Measurements from ENCODE around the gene TULP1. TPM values are rescaled to one million over a fixed set of nuclear protein-coding genes. Genes with fewer than 3 reads are reported as not detected.
"Not testable (repeated sequence)": the region's sequence is repeated elsewhere in the genome, so short reads cannot be mapped to it uniquely, and the experiment has no call there.

TULP1 gene
- total RNA-seq, 2 experiments from 2014 or later, result not detected

DNA sequence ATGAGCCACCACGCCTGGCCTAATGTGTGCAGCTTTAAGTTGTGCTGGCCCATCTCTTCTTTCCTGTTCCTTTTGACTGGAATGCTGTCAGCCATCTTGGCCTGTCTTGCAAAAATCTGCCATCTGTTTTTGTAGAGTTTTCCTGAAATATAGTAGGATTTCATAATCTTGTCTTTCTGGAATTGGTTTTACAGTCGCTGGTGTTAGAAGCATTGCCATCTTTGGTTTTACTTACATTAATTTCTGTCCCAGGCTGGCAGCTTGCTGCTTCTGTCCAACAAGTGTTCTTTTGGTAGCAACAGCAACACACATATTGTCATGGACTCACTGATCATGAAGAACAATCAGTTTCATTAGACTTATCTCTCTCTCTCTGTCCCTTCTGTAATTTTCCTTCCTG lies 29.1 kb upstream of the TULP1 start:
- TF ChIP-seq, protein P1, sequence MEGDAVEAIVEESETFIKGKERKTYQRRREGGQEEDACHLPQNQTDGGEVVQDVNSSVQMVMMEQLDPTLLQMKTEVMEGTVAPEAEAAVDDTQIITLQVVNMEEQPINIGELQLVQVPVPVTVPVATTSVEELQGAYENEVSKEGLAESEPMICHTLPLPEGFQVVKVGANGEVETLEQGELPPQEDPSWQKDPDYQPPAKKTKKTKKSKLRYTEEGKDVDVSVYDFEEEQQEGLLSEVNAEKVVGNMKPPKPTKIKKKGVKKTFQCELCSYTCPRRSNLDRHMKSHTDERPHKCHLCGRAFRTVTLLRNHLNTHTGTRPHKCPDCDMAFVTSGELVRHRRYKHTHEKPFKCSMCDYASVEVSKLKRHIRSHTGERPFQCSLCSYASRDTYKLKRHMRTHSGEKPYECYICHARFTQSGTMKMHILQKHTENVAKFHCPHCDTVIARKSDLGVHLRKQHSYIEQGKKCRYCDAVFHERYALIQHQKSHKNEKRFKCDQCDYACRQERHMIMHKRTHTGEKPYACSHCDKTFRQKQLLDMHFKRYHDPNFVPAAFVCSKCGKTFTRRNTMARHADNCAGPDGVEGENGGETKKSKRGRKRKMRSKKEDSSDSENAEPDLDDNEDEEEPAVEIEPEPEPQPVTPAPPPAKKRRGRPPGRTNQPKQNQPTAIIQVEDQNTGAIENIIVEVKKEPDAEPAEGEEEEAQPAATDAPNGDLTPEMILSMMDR (IDR thresholded peaks at IDR 0.05), result no peak
- Mint-ChIP-seq H3K4me1 (ENCODE audit: low read depth) (peaks cover 6% of the 10 kb centered on the region), H3K36me3 (ENCODE audit: low read depth) (no peaks in the 10 kb centered on the region), H3K4me3 (no peak overlapping the region), H3K27ac (no peak overlapping the region), H3K9me3 (no peaks in the 10 kb centered on the region), H3K27me3 (no peaks in the 10 kb centered on the region)
- Histone ChIP-seq H3K4me1 (ENCODE audit: insufficient read depth, low read length) (no peaks in the 10 kb centered on the region), H3K9me3 (ENCODE audit: control insufficient read depth in 1 of 2, insufficient read depth in 1 of 2, low read length in 2 of 2) (peaks cover 0 to 12% of the 10 kb centered on the region in 2 experiments), H3K36me3 (ENCODE audit: insufficient read depth, low read length) (no peaks in the 10 kb centered on the region), H3K4me3 (ENCODE audit: low read length) (no peak overlapping the region), H3K27ac (ENCODE audit: low read depth in 1 of 2, low read length in 2 of 2) (no peak overlapping the region), H3K27me3 (ENCODE audit: control insufficient read depth in 1 of 2, insufficient read depth in 2 of 2, low read length in 2 of 2) (no peaks in the 10 kb centered on the region)
- ChIA-PET CTCF (no interaction called here), POLR2A (no interaction called here)
- ATAC-seq (ENCODE audit: poor library complexity), result no peak
- intact Hi-C loops (cut with DNase I, micrococcal nuclease), result no loop called here
- DNase-seq, result no peak

DNA sequence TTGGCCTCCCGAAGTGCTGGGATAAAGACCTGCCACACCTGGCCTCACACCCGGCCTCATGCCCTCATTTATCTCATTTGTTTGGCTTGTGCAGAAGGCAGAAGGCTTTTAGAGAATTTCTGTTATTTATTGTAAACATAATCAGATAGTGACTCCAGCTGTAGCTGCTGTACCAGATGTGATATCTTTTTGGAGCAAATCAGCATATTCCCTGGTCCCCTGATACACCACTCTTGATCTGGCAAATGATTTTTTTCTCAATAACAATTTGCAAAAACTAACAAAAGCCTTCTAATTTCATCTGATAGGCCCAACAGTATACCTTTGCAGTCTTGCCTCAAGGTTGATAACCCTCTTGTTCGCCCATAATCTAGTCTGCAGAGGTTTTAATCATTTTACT lies 26.5 kb upstream of the TULP1 start:
- CTCF ChIA-PET, result no interaction called here
- no peak for DNase-seq
- POLR2A ChIA-PET, result no interaction called here
- no peak overlapping the region for H3K27ac Mint-ChIP-seq
- TF ChIP-seq, protein P1 (IDR thresholded peaks at IDR 0.05), result no peak
- Histone ChIP-seq H3K4me3 (ENCODE audit: low read length) (no peak overlapping the region), H3K9me3 (ENCODE audit: control insufficient read depth in 1 of 2, insufficient read depth in 1 of 2, low read length in 2 of 2) (peaks cover 0 to 12% of the 10 kb centered on the region in 2 experiments), H3K27ac (ENCODE audit: low read depth in 1 of 2, low read length in 2 of 2) (no peak overlapping the region), H3K4me1 (ENCODE audit: insufficient read depth, low read length) (peaks cover 6% of the 10 kb centered on the region), H3K27me3 (ENCODE audit: control insufficient read depth in 1 of 2, insufficient read depth in 2 of 2, low read length in 2 of 2) (no peaks in the 10 kb centered on the region), H3K36me3 (ENCODE audit: insufficient read depth, low read length) (no peaks in the 10 kb centered on the region)
- H3K36me3 Mint-ChIP-seq (ENCODE audit: low read depth), result no peaks in the 10 kb centered on the region
- no peaks in the 10 kb centered on the region for H3K9me3 Mint-ChIP-seq
- intact Hi-C loops (cut with DNase I, micrococcal nuclease), result no loop called here
- no peak for ATAC-seq (ENCODE audit: poor library complexity)
- peaks cover 10% of the 10 kb centered on the region for H3K4me1 Mint-ChIP-seq (ENCODE audit: low read depth)
- no peaks in the 10 kb centered on the region for H3K27me3 Mint-ChIP-seq
- H3K4me3 Mint-ChIP-seq, result no peak overlapping the region

DNA sequence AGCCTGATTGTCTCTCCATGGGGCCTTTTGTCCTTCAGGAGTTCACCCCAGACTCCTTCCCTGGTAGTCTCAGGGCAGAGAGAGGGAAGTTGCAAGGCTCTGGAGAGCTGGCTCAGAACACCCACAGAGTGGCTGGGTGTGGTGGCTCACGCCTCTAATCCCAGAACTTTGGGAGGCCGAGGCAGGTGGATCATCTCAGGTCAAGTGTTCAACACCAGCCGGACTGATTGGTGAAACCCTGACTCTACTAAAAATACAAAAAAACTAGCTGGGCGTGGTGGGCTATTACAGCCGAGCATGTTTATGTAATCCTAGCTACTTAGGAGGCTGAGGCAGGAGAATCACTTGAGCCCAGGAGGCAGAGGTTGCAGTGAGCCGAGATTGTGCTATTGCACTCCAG lies 23.2 kb upstream of the TULP1 start:
- H3K36me3 Mint-ChIP-seq (ENCODE audit: low read depth); POLR2A ChIA-PET; H3K4me1 ChIP-seq (ENCODE audit: insufficient read depth, low read length); CTCF ChIA-PET; H3K9me3 Mint-ChIP-seq; DNase-seq; H3K9me3 ChIP-seq (ENCODE audit: control insufficient read depth in 1 of 2, insufficient read depth in 1 of 2, low read length in 2 of 2); H3K36me3 ChIP-seq (ENCODE audit: insufficient read depth, low read length); H3K4me1 Mint-ChIP-seq (ENCODE audit: low read depth); intact Hi-C loops (cut with DNase I, micrococcal nuclease); H3K27ac ChIP-seq (ENCODE audit: low read depth in 1 of 2, low read length in 2 of 2); H3K4me3 Mint-ChIP-seq; H3K27me3 Mint-ChIP-seq; ATAC-seq (ENCODE audit: poor library complexity); H3K27ac Mint-ChIP-seq; H3K4me3 ChIP-seq (ENCODE audit: low read length); H3K27me3 ChIP-seq (ENCODE audit: control insufficient read depth in 1 of 2, insufficient read depth in 2 of 2, low read length in 2 of 2): not testable (repeated sequence)

DNA sequence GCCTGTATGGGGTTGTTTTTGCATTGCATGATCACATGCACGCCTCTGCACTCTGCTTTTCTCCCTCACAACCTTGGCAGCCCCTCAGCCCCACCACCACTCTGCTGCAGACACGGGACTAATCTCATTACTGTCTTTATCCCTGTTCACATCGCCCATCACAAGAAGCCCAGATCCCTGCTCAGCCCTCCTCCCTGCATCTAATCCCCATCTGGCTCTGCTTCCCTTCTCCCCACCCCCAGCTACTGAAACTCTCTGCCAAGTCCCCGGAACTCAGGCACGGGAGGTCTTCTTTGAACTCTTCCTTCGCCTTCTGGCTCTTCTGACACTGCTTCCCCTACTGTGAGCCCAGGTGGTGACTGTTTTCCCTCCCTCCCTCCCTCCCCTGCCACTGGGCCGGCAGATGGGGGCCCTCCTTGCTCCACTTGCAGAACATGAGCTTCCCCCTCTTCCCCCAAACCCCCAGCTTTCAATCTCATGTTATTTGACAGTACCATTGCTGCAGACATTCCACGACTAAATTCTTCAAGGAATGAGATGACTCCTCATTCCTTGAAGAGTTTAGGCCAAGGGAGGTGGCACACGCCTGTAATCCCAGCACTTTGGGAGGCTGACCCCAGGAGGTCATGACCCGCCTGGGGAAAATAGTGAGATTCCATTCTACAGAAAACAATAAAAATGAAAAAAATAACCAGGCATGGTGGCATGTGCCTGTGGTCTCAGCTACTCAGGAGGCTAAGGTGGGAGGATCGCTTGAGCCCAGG lies 21.9 kb upstream of the TULP1 start:
- ChIA-PET CTCF (no interaction called here), POLR2A (no interaction called here)
- Histone ChIP-seq H3K36me3 (ENCODE audit: insufficient read depth, low read length) (no peaks in the 10 kb centered on the region), H3K4me1 (ENCODE audit: insufficient read depth, low read length) (peaks cover 6% of the 10 kb centered on the region), H3K27me3 (ENCODE audit: control insufficient read depth in 1 of 2, insufficient read depth in 2 of 2, low read length in 2 of 2) (no peaks in the 10 kb centered on the region), H3K4me3 (ENCODE audit: low read length) (no peak overlapping the region), H3K9me3 (ENCODE audit: control insufficient read depth in 1 of 2, insufficient read depth in 1 of 2, low read length in 2 of 2) (no peaks in the 10 kb centered on the region), H3K27ac (ENCODE audit: low read depth in 1 of 2, low read length in 2 of 2) (no peak overlapping the region)
- DNase-seq (no peak), ATAC-seq (ENCODE audit: poor library complexity) (no peak)
- Mint-ChIP-seq H3K27ac (no peak overlapping the region), H3K36me3 (ENCODE audit: low read depth) (no peaks in the 10 kb centered on the region), H3K4me3 (no peak overlapping the region), H3K4me1 (ENCODE audit: low read depth) (peaks cover 6% of the 10 kb centered on the region), H3K27me3 (no peaks in the 10 kb centered on the region), H3K9me3 (no peaks in the 10 kb centered on the region)
- TF ChIP-seq, protein P1 (IDR thresholded peaks at IDR 0.05), result no peak
- intact Hi-C loops (cut with DNase I, micrococcal nuclease), result no loop called here

All from CD4-positive, alpha-beta T cell (primary cell).